GM10266 (cell line): ENCODE measurements around the gene IRF2BPL.

Experiments
- DNase-seq: peaks from one replicate; pipeline ENCODE4 v3.0.0; 2012; ENCODE audit errors: extremely low spot score
- CTCF ChIP-seq: IDR thresholded peaks from 2 replicates; pipeline ENCODE4 v1.5.1; 2012; ENCODE audit warnings: mild to moderate bottlenecking, low read depth; ENCODE audit not compliant: control insufficient read depth, insufficient read depth; ENCODE audit errors: missing control alignments

IRF2BPL gene

GRCh38 chr14:77068517-77069200, 40.2 kb upstream of the IRF2BPL start:
- DNase-seq: no peak
- TF ChIP-seq CTCF: no peak

GRCh38 chr14:77067632-77068516, 39.4 kb upstream of the IRF2BPL start:
- peak; percentile 61 for DNase-seq
- TF ChIP-seq CTCF: peak; percentile 94

GRCh38 chr14:77066578-77067172, 38.2 kb upstream of the IRF2BPL start:
- no peak for DNase-seq

GRCh38 chr14:77065851-77066577, 37.5 kb upstream of the IRF2BPL start:
- no peak for TF ChIP-seq CTCF
- no peak for DNase-seq

More at GRCh38 chr14:77066578-77067172, 38.2 kb upstream of the IRF2BPL start:
- TF ChIP-seq CTCF: no peak

- no peak for DNase-seq
- TF ChIP-seq CTCF: no peak
Measured at GRCh38 chr14:77064521-77065178, 36.1 kb upstream of the IRF2BPL start.

GRCh38 chr14:77063571-77064171, 35.2 kb upstream of the IRF2BPL start:
- no peak for DNase-seq
- TF ChIP-seq CTCF: no peak
